HL-60 (cell line): ENCODE data around the gene CEBPE.

Experiments used
- DNase-seq, 2 experiments: peaks; one replicate each; pipeline ENCODE4 v3.0.0-alpha.2; 2010 to 2020; ENCODE audit warnings: low read depth in 1 of 2, low spot score in 1 of 2
- H3K27ac ChIP-seq: fragments of 250-450 bp; sonication (Bioruptor Pico); replicated peaks from 2 replicates; pipeline ENCODE4 v1.5.1; 2020; ENCODE audit warnings: mild to moderate bottlenecking, moderate library complexity
- H3K27me3 ChIP-seq: fragments of 250-450 bp; sonication (Bioruptor Pico); 2 replicates; pipeline ENCODE4 v1.5.1; 2021; ENCODE audit warnings: mild to moderate bottlenecking, moderate library complexity; ENCODE audit not compliant: insufficient read depth, poor library complexity, severe bottlenecking
- H3K4me3 ChIP-seq: replicated peaks from 2 replicates; pipeline ENCODE4 v1.5.1; 2011; ENCODE audit warnings: mild to moderate bottlenecking, control low read depth, low read length; ENCODE audit not compliant: insufficient read depth
- CTCF ChIP-seq: IDR thresholded peaks from one replicate; pipeline ENCODE4 v1.5.1; 2011; ENCODE audit warnings: low read length, control low read depth, inconsistent platforms; ENCODE audit not compliant: insufficient read depth
- GABPA ChIP-seq: IDR thresholded peaks from 2 replicates; pipeline ENCODE4 v1.6.1; 2012; ENCODE audit warnings: low read depth
- POLR2AphosphoS5 ChIP-seq: IDR thresholded peaks from 2 replicates; pipeline ENCODE4 v1.6.1; 2012; ENCODE audit warnings: low read depth
- REST ChIP-seq: IDR thresholded peaks from 2 replicates; pipeline ENCODE4 v1.6.1; 2012; ENCODE audit warnings: low read depth; ENCODE audit not compliant: insufficient replicate concordance
- SPI1 ChIP-seq: IDR thresholded peaks from 2 replicates; pipeline ENCODE4 v1.6.1; 2012; ENCODE audit warnings: low read depth, mild to moderate bottlenecking, borderline replicate concordance

The CEBPE gene

GRCh38 chr14:23093526-23093925, 25.5 kb downstream of the CEBPE start:
- TF ChIP-seq REST: no peak
- TF ChIP-seq CTCF: no peak
- no peak for TF ChIP-seq GABPA
- TF ChIP-seq POLR2AphosphoS5: no peak
- no peak for TF ChIP-seq SPI1
- Histone ChIP-seq H3K27me3 (no peaks in the 10 kb centered on the region), H3K27ac (peak overlapping the region; percentile 97), H3K4me3 (peak overlapping the region; percentile 85)
- DNase-seq: no peak

GRCh38 chr14:23093104-23093503, 26.0 kb downstream of the CEBPE start:
- DNase-seq: no peak
- no peaks in the 10 kb centered on the region for H3K27me3 ChIP-seq
- no peak overlapping the region for H3K4me3 ChIP-seq
- no peak overlapping the region; the same call in 1 of the 2 replicates for H3K27ac ChIP-seq
- no peak for TF ChIP-seq REST
- no peak for TF ChIP-seq GABPA
- no peak for TF ChIP-seq POLR2AphosphoS5
- no peak for TF ChIP-seq SPI1
- TF ChIP-seq CTCF: no peak

- H3K4me3 ChIP-seq: no peak overlapping the region
- TF ChIP-seq GABPA (no peak), REST (no peak), CTCF (no peak), POLR2AphosphoS5 (no peak), SPI1 (no peak)
- H3K27me3 ChIP-seq: no peaks in the 10 kb centered on the region
These were observed 27.5 kb downstream of the CEBPE start for GRCh38 chr14:23091294-23092225.

More at GRCh38 chr14:23091294-23092225, 27.5 kb downstream of the CEBPE start:
- H3K27ac ChIP-seq: no peak overlapping the region
- no peak for DNase-seq
